ENCODE data around the gene CNTNAP1.

GRCh38 chr17:42669977-42670788, 12.1 kb upstream of the CNTNAP1 start:
- TF ChIP-seq, protein P1, sequence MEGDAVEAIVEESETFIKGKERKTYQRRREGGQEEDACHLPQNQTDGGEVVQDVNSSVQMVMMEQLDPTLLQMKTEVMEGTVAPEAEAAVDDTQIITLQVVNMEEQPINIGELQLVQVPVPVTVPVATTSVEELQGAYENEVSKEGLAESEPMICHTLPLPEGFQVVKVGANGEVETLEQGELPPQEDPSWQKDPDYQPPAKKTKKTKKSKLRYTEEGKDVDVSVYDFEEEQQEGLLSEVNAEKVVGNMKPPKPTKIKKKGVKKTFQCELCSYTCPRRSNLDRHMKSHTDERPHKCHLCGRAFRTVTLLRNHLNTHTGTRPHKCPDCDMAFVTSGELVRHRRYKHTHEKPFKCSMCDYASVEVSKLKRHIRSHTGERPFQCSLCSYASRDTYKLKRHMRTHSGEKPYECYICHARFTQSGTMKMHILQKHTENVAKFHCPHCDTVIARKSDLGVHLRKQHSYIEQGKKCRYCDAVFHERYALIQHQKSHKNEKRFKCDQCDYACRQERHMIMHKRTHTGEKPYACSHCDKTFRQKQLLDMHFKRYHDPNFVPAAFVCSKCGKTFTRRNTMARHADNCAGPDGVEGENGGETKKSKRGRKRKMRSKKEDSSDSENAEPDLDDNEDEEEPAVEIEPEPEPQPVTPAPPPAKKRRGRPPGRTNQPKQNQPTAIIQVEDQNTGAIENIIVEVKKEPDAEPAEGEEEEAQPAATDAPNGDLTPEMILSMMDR (IDR thresholded peaks at IDR 0.05), result no peak
- no peak for TF ChIP-seq EP300 (IDR thresholded peaks at IDR 0.05)
- no peak for TF ChIP-seq POLR2A (IDR thresholded peaks at IDR 0.05)
